ENCODE data around the gene JSRP1.

Gene JSRP1

DNA sequence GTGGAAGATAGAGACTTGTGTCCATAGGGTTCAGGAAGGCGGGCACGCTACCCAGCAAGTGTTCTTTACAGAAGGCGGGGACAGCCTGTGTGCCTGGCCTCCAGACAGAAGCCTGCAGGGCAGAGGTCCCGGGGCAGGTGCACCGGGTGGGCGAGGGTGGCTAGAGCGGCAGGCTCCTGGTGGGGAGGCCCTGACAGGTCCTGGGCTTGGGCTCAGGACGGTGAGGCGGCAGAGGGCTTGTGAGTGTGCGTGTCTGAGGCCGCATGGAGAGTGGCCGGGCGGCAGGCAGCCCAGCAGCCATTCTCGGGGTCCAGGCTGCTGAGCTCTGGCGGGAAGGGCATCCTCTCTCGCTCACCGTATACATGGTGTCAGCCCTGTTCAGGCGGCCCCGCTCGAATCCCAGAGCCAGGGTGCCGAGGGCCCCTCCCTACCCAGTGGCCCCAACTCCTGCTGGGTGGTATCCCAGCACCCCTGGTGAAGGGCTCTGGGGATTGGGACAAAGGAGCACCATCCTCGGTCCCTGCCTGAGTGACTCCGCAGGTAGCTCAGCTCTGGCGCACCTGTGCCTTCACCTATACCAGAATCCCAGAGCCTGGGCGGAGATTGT lies 10.1 kb downstream of the JSRP1 start:
- no peak for DNase-seq

- DNase-seq, result no peak
These were observed 10.9 kb downstream of the JSRP1 start for GRCh38 chr19:2245273-2245672.

DNA sequence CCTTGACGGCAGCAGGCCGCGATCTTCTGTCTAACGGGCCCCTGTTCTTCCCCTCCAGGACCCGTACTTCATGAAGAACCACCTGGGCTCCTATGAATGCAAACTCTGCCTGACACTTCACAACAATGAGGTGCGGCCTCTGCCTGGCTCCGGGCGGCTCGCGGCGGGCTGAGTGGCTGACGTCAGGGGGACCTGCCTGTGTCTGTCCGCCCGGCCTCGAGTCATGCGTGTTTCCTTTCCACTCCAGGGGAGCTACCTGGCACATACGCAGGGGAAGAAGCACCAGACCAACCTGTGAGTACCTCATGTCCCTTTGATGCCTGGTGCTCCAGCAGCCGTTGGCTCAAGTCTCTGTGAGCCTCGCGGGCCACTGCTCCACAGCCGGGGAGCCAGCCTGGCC lies 11.7 kb downstream of the JSRP1 start:
- no peak for DNase-seq

DNA sequence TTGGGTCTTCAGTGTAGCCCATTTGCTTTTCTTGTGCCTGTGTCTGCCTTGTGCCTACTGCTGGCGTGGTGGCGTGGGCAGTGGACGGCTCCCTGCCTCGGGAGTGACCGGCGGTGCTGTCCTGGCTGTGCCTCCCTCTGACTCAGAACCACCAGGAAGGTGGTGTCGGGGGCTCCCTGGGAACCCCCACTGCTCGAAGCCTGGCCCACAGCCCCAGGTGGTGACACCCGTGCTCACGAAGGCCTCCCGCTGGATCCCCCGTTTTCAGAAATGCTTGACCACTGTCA lies 12.1 kb downstream of the JSRP1 start:
- no peak for DNase-seq

- no peak for DNase-seq
These were observed 12.7 kb downstream of the JSRP1 start for GRCh38 chr19:2243274-2244124.

GRCh38 chr19:2242816-2243215 lies 13.4 kb downstream of the JSRP1 start:
- DNase-seq, result no peak

DNA sequence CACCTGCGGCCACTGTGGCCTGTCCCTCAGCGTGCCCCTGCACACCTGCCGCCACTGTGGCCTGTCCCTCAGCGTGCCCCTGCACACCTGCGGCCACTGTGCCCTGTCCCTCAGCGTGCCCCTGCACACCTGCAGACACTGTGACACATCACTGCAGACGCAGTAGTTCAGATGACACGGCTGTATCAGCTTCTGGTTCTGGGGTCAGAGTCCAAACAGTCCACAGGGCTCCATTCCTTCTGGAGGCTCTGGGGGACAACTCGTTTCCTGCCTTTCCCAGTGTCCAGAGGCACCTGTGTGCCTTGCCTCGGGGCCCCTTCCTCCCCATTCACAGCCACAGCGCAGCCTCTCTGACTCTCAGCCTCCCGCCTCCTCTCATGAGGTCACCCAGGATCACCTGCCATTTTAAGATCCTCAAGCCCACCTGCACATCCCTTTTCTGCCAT lies 14.1 kb downstream of the JSRP1 start:
- no peak for DNase-seq

DNA sequence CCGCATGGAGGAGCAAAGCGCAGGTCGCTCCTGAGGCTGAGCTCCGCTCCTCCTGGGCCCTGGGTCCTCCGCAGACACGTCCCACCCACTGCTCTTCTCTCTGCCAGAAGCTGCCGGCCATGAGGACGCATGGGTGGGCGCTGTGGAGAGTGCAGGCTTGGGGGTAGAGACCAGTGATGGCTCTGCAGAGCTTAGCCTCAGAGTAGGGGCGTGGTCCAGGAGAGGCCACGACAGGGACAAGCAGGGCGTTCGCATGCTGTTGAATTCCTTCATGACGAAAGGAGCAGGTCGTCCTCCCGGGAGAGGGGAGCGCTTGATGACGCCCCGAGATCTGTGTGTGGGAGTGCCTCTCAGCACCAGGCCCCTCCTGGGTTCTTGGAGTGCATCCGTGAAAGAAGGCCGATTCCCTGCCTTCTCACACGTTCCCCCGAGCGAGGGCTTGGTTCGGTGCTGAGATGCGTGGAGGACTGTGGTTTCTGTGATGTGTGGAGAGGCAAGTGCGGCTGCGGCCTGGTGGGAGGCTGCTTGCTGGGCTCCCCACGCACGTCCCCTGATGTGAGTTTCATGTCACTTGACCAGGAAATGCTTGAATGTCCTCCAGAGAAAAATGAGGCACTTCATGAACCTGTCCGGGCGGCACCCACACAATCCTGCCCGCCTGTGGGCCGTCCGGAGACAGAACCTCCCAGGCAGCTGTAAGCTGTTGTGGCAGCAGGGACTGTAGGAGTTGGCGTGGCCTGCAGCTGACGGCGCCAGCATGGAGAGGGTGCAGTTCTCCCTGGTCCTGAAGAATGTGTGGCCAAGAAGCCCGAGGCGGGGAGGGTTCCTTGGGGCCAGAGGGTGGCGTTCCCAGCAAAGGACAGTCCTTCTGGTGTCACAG lies 15.1 kb downstream of the JSRP1 start:
- DNase-seq, result no peak

- DNase-seq, result no peak
These were observed 16.1 kb downstream of the JSRP1 start for GRCh38 chr19:2239771-2240770.

GRCh38 chr19:2239173-2239572 lies 17.0 kb downstream of the JSRP1 start:
- no peak for DNase-seq

DNA sequence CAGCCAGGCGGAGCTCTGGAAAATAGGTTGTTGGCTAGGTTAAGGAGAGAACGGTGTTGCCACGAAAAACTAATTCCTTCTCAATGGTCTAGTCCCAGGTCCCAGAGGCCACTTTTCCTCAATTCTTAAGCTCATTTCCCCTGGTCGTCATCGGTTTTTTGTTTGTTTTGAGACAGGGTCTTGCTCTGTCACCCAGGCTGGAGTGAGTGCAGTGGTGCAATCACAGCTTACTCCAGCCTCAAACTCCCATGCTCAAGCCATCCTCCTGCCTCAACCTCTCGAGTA lies 18.4 kb downstream of the JSRP1 start:
- no peak for DNase-seq

- DNase-seq, result no peak
These were observed 19.0 kb downstream of the JSRP1 start for GRCh38 chr19:2237051-2237868.

DNA sequence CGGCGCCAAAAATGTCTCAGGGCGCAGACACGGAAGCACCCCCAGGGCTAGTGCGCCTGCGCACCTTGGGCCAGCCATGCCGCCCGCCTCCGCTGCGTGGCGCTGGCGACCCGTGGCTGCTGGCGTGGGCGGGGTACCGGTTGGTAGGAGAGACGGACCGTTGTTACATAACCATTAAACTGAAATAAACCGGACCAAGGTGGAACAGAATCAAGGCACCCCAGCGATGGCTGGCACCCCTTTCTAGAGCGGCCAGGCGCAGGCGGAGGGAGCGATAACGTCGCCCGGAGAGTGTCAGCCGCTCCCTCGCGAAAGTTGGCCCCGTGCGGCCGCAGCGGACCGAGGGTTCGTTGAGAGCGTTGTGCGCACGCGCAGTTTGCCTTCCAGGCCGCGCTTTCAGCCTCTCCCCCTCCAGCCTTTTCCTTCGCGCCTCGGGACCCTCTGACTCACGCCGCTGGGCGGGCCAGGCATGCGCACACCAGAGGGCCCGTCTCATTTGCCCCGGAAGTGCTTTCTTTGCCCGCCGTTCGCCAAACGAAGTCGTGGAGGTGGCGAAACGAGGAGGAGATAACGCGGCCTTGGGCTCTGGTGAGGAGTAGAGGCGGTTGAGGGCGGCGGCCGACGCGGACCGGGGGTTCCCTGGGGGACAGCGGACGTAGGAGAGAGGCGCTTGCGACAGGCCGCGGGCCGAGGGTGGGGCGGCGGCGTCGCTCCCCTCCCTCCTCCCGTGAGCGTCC lies 19.7 kb downstream of the JSRP1 start, which contains the start of the genes PLEKHJ1 and SF3A2:
TSS of gene PLEKHJ1 (minus strand) at position 16 of the 737 bp plus-strand sequence. CDS start 81 bp downstream, outside the sequence.
TSS of gene SF3A2 (plus strand) at position 511 of the 737 bp plus-strand sequence. CDS start 6,595 bp downstream, outside the sequence.
- peak; percentile 97 to 99 for DNase-seq

- DNase-seq, result no peak
These were observed 20.2 kb downstream of the JSRP1 start for GRCh38 chr19:2236064-2236313.

- DNase-seq, result no peak
These were observed 20.7 kb downstream of the JSRP1 start for GRCh38 chr19:2235381-2236063.

DNA sequence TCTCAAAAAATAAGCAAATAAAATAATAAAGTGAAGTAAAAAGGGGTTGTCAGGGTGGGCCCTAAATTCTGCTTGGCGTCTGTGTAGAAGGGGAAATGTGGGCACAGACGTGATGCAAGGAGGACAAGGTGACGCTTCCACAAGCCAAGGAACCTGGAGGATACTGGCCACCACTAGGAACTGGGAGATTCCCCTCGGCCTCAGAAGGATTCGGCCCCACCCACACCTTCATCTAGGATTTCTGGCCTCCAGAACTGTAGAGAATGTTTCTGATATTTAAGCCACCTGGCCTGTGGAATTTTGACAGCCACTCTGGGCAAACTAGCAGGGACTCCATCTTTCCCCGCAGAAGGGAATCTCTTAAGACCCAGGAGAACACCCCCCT lies 21.2 kb downstream of the JSRP1 start:
- DNase-seq, result no peak

GRCh38 chr19:2233601-2234280 lies 22.5 kb downstream of the JSRP1 start:
- no peak for DNase-seq

GRCh38 chr19:2232286-2233151 lies 23.7 kb downstream of the JSRP1 start:
- DNase-seq, result no peak

All from stimulated activated CD4-positive, alpha-beta T cell treated with anti-CD3 and anti-CD28 coated beads, Interleukin-2, amount 100 ng/mL, for 48 hours (primary cell).